ENCODE measurements around the gene RBFOX2. TPM values are rescaled to one million over a fixed set of nuclear protein-coding genes. Genes with fewer than 3 reads are reported as not detected.

Gene RBFOX2
- total and polyA plus RNA-seq, 2 donors (not counting 1 experiment from before 2014, with no cell fraction given) = not detected

DNA sequence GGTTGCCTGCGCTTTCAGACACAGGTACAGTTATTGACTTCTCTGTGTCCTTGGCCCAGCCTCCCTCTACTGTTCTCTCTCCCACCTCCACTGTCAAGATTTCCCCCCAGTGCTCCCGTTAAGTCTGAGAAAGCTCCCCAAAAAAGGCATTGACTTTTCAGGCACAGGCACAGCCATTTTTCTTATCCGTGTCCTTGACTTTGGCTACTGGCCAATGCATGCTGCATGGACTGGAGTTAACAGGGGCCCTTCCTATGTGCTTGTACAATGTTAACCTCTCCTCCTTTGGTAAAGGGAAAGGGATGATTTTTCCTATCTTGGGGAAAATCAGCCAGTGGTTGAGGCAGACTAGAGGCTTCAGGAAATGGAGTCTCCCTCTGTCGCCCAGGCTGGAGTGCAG lies 306.7 kb downstream of the RBFOX2 start:
- Histone ChIP-seq H3K4me3 (ENCODE audit: control extremely low read depth in 1 of 5, extremely low read depth in 1 of 5, insufficient read depth in 1 of 5, low read depth in 2 of 5, low read length in 4 of 5) (no peak overlapping the region), H3K4me1 (ENCODE audit: control insufficient read depth in 2 of 2, insufficient read depth in 2 of 2, low read length in 2 of 2) (no peaks in the 10 kb centered on the region), H3K9ac (ENCODE audit: low read length) (no peak overlapping the region), H3K27me3 (replicated peaks in 1 of 4; ENCODE audit: control extremely low read depth in 1 of 4, control insufficient read depth in 3 of 4, insufficient read depth in 4 of 4, low read length in 3 of 4) (peaks cover 0 to 7% (median 3%) of the 10 kb centered on the region in 4 experiments), H3K79me2 (ENCODE audit: control insufficient read depth, insufficient read depth, low read length) (no peaks in the 10 kb centered on the region), H3K27ac (ENCODE audit: low read length in 2 of 2) (no peak overlapping the region), H3K4me2 (replicated peaks; ENCODE audit: low read depth, low read length, poor library complexity, severe bottlenecking) (no peak overlapping the region), H4K20me1 (ENCODE audit: control insufficient read depth, insufficient read depth, low read length, poor library complexity, severe bottlenecking) (no peaks in the 10 kb centered on the region), H2AFZ (ENCODE audit: insufficient read depth, low read depth, low read length, poor library complexity, severe bottlenecking) (no peak overlapping the region), H3K36me3 (replicated peaks in 1 of 2; ENCODE audit: control extremely low read depth in 1 of 2, control insufficient read depth in 1 of 2, extremely low read depth in 1 of 2, insufficient read depth in 2 of 2, low read length in 1 of 2) (no peaks in the 10 kb centered on the region), H3K9me3 (ENCODE audit: control extremely low read depth in 1 of 3, control insufficient read depth in 2 of 3, insufficient read depth in 1 of 3, low read length in 2 of 3) (peaks cover 0 to 3% (median 0%) of the 10 kb centered on the region in 3 donors)
- peaks cover 19% of the 10 kb centered on the region for H3K27me3 Mint-ChIP-seq
- H3K4me3 Mint-ChIP-seq = no peak overlapping the region
- POLR2A ChIA-PET = no interaction called here
- no peak overlapping the region for H3K27ac Mint-ChIP-seq
- H3K4me1 Mint-ChIP-seq = peaks cover 1% of the 10 kb centered on the region
- DNase-seq = no peak
- no peak for TF ChIP-seq EZH2 (IDR thresholded peaks at IDR 0.05; ENCODE audit: borderline replicate concordance, insufficient read depth, low read depth, low read length, poor library complexity, severe bottlenecking)
- TF ChIP-seq, protein P1, sequence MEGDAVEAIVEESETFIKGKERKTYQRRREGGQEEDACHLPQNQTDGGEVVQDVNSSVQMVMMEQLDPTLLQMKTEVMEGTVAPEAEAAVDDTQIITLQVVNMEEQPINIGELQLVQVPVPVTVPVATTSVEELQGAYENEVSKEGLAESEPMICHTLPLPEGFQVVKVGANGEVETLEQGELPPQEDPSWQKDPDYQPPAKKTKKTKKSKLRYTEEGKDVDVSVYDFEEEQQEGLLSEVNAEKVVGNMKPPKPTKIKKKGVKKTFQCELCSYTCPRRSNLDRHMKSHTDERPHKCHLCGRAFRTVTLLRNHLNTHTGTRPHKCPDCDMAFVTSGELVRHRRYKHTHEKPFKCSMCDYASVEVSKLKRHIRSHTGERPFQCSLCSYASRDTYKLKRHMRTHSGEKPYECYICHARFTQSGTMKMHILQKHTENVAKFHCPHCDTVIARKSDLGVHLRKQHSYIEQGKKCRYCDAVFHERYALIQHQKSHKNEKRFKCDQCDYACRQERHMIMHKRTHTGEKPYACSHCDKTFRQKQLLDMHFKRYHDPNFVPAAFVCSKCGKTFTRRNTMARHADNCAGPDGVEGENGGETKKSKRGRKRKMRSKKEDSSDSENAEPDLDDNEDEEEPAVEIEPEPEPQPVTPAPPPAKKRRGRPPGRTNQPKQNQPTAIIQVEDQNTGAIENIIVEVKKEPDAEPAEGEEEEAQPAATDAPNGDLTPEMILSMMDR (IDR thresholded peaks at IDR 0.05) = no peak
- CTCF ChIA-PET = no interaction called here
- no peaks in the 10 kb centered on the region for H3K9me3 Mint-ChIP-seq (ENCODE audit: insufficient read depth)
- WGBS (ENCODE audit: insufficient coverage) = 100% methylated on average over 4 of the region's 4 CpGs
- ATAC-seq (ENCODE audit: low read depth) = no peak
- intact Hi-C loops (cut with micrococcal nuclease) = no loop called here

DNA sequence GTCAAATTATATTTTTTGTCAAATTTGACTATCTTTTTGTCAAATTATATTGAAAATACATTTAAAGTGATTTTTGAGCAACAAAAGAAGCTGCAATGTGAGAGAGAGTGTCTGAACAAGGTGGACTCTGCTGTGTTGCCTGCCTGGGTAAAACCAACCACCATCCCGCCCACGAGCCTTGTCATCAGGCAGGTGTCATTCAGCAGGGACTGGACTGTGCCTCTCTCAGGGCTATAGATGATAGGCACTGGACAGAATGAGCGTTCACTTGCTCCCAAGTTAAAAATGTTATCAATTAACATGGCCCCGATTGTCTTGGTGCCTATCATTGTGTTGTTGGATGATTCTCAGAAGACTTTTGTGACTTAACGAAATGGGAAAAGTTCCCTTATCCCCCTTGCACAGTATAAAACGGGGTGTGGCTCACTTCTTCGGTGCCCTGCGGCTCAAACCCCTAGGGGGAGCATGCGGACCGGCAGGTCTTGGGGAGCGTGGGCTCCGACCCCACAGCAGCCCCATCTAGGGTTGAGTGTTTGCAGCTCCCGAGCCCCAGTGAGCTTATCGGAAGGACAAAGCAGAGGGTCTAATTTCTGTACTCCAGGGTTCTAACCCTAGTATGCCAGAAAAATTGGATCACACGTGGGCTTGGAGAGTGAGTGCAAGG lies 309.3 kb downstream of the RBFOX2 start:
- no peaks in the 10 kb centered on the region for H3K4me1 ChIP-seq (ENCODE audit: control insufficient read depth in 2 of 2, insufficient read depth in 2 of 2, low read length in 2 of 2)
- peaks cover 0 to 3% (median 0%) of the 10 kb centered on the region in 3 donors for H3K9me3 ChIP-seq (ENCODE audit: control extremely low read depth in 1 of 3, control insufficient read depth in 2 of 3, insufficient read depth in 1 of 3, low read length in 2 of 3)
- H3K27ac ChIP-seq (ENCODE audit: low read length in 2 of 2) = no peak overlapping the region
- H3K4me3 Mint-ChIP-seq = no peak overlapping the region
- POLR2A ChIA-PET = no interaction called here
- no peak for ATAC-seq (ENCODE audit: low read depth)
- intact Hi-C loops (cut with micrococcal nuclease) = no loop called here
- no peak overlapping the region for H3K9ac ChIP-seq (ENCODE audit: low read length)
- H4K20me1 ChIP-seq (ENCODE audit: control insufficient read depth, insufficient read depth, low read length, poor library complexity, severe bottlenecking) = no peaks in the 10 kb centered on the region
- H3K9me3 Mint-ChIP-seq (ENCODE audit: insufficient read depth) = no peaks in the 10 kb centered on the region
- TF ChIP-seq, protein P1 (IDR thresholded peaks at IDR 0.05) = no peak
- TF ChIP-seq EZH2 (IDR thresholded peaks at IDR 0.05; ENCODE audit: borderline replicate concordance, insufficient read depth, low read depth, low read length, poor library complexity, severe bottlenecking) = no peak
- H3K27me3 Mint-ChIP-seq = peaks cover 22% of the 10 kb centered on the region
- no peak for DNase-seq
- H3K4me3 ChIP-seq (ENCODE audit: control extremely low read depth in 1 of 5, extremely low read depth in 1 of 5, insufficient read depth in 1 of 5, low read depth in 2 of 5, low read length in 4 of 5) = no peak overlapping the region
- peaks cover 1% of the 10 kb centered on the region for H3K4me1 Mint-ChIP-seq
- no peak overlapping the region for H3K27ac Mint-ChIP-seq
- H3K36me3 ChIP-seq (replicated peaks in 1 of 2; ENCODE audit: control extremely low read depth in 1 of 2, control insufficient read depth in 1 of 2, extremely low read depth in 1 of 2, insufficient read depth in 2 of 2, low read length in 1 of 2) = no peaks in the 10 kb centered on the region
- H3K27me3 ChIP-seq (replicated peaks in 1 of 4; ENCODE audit: control extremely low read depth in 1 of 4, control insufficient read depth in 3 of 4, insufficient read depth in 4 of 4, low read length in 3 of 4) = peaks cover 0 to 8% (median 3%) of the 10 kb centered on the region in 4 experiments
- 82% methylated on average over 12 of the region's 15 CpGs for WGBS (ENCODE audit: insufficient coverage)
- no peak overlapping the region for H2AFZ ChIP-seq (ENCODE audit: insufficient read depth, low read depth, low read length, poor library complexity, severe bottlenecking)
- H3K4me2 ChIP-seq (replicated peaks; ENCODE audit: low read depth, low read length, poor library complexity, severe bottlenecking) = no peak overlapping the region
- CTCF ChIA-PET = no interaction called here
- H3K79me2 ChIP-seq (ENCODE audit: control insufficient read depth, insufficient read depth, low read length) = no peaks in the 10 kb centered on the region

Measured in B cell (primary cell).